H1 (cell line): ENCODE measurements around the gene NDUFA6. TPM values are rescaled to one million over a fixed set of nuclear protein-coding genes. Genes with fewer than 3 reads are reported as not detected.
"Not testable (repeated sequence)": the region's sequence is repeated elsewhere in the genome, so short reads cannot be mapped to it uniquely, and the experiment has no call there.

ENCODE experiments used
- CTCF ChIA-PET: fragments of 300-600 bp; sonication (Branson Sonifier 250); formaldehyde crosslinking; loops from one replicate; lab custom pipeline; 2021; ENCODE audit not compliant: partially characterized antibody; lab: Charles Lee
- POLR2A ChIA-PET: fragments of 300-600 bp; sonication (Branson Sonifier 250); formaldehyde crosslinking; loops from one replicate; lab custom pipeline; 2021; ENCODE audit warnings: inconsistent platforms; ENCODE audit not compliant: partially characterized antibody; lab: Charles Lee
- DNase-seq, 2 experiments: peaks; one replicate each; pipeline versions ENCODE4 v3.0.0 to v3.0.0-alpha.2; 2010 to 2022; ENCODE audit warnings: low spot score in 2 of 2, low read depth in 1 of 2, mixed read lengths in 1 of 2
- FAIRE-seq: peaks from 2 replicates; lab custom pipeline; 2011; peaks lifted over from hg19 to GRCh38; lab: Jason Lieb, UNC
- H2AFZ ChIP-seq: 2 replicates; pipeline ENCODE4 v1.8.1; 2012; ENCODE audit warnings: low read length, inconsistent platforms
- H2AK5ac ChIP-seq: 2 replicates; pipeline ENCODE4 v1.6.1; 2013; ENCODE audit warnings: low read depth, low read length
- H2BK120ac ChIP-seq: replicated peaks from 2 replicates; pipeline ENCODE3; 2013; ENCODE audit warnings: low read depth, low read length, inconsistent platforms
- H2BK12ac ChIP-seq: 2 replicates; pipeline ENCODE4 v1.6.1; 2013; ENCODE audit warnings: low read depth, low read length
- H2BK15ac ChIP-seq: 2 replicates; pipeline ENCODE4 v1.6.1; 2013; ENCODE audit warnings: low read length
- H2BK20ac ChIP-seq: 2 replicates; pipeline ENCODE4 v1.6.1; 2013; ENCODE audit warnings: low read length
- H2BK5ac ChIP-seq: 2 replicates; pipeline ENCODE4 v1.6.1; 2013; ENCODE audit warnings: low read depth, low read length
- H3K14ac ChIP-seq: 2 replicates; pipeline ENCODE4 v1.6.1; 2013; ENCODE audit warnings: inconsistent platforms; ENCODE audit not compliant: insufficient read length
- H3K18ac ChIP-seq: 2 replicates; pipeline ENCODE4 v1.6.1; 2013; ENCODE audit warnings: low read length; ENCODE audit errors: extremely low read depth
- H3K23ac ChIP-seq: 2 replicates; pipeline ENCODE4 v1.6.1; 2013; ENCODE audit warnings: inconsistent platforms; ENCODE audit not compliant: insufficient read length
- H3K23me2 ChIP-seq: 2 replicates; pipeline ENCODE4 v1.6.1; 2013; ENCODE audit warnings: low read depth, low read length
- H3K27ac ChIP-seq: 2 replicates; pipeline ENCODE4 v1.6.1; 2011; ENCODE audit warnings: low read depth, low read length, inconsistent platforms
- H3K27me3 ChIP-seq, 4 experiments: replicated peaks in 1 of 4; 1 replicate in 1 of 4; 2 replicates in 3 of 4; pipeline versions ENCODE4 v1.6.1 to v1.8.1; 2011 to 2013; ENCODE audit warnings: low read length in 3 of 4, mild to moderate bottlenecking in 3 of 4, inconsistent platforms in 2 of 4, mixed read lengths in 2 of 4, moderate library complexity in 1 of 4; ENCODE audit not compliant: control insufficient read depth in 3 of 4, insufficient read depth in 3 of 4; ENCODE audit errors: extremely low read depth in 1 of 4
- H3K36me3 ChIP-seq, 4 experiments: 2 replicates each; pipeline versions ENCODE4 v1.6.1 to v1.8.1; 2011 to 2013; ENCODE audit warnings: mild to moderate bottlenecking in 4 of 4, low read length in 3 of 4, moderate library complexity in 2 of 4, control low read depth in 1 of 4, inconsistent platforms in 1 of 4; ENCODE audit not compliant: insufficient read depth in 4 of 4, control insufficient read depth in 2 of 4
- H3K4ac ChIP-seq: replicated peaks from 2 replicates; pipeline ENCODE3; 2013; ENCODE audit warnings: low read length, low read depth, mixed read lengths, inconsistent platforms; ENCODE audit not compliant: insufficient read length
- H3K4me1 ChIP-seq, 4 experiments: replicated peaks in 1 of 4; 1 replicate in 1 of 4; 2 replicates in 3 of 4; pipeline versions ENCODE4 v1.6.1 to v1.8.1; 2011 to 2013; ENCODE audit warnings: low read length in 3 of 4, inconsistent platforms in 2 of 4, mixed read lengths in 1 of 4; ENCODE audit not compliant: insufficient read depth in 4 of 4, control insufficient read depth in 3 of 4
- H3K4me2 ChIP-seq, 2 experiments: 2 replicates each; pipeline versions ENCODE4 v1.6.1 to v1.8.1; 2011 to 2013; ENCODE audit warnings: low read depth in 2 of 2, low read length in 2 of 2, control low read depth in 1 of 2, inconsistent platforms in 1 of 2, mild to moderate bottlenecking in 1 of 2; ENCODE audit not compliant: insufficient read depth in 1 of 2
- H3K4me3 ChIP-seq, 4 experiments: fragments of 200-600, 300-600 bp in 1 of 4; sonication (generic), shearing (Covaris generic), sonication (Bioruptor Twin) in 1 of 4; 2 replicates each; pipeline versions ENCODE4 v1.5.1 to v1.8.1; 2011 to 2016; ENCODE audit warnings: low read length in 4 of 4, low read depth in 3 of 4, control low read depth in 2 of 4, inconsistent platforms in 2 of 4, mild to moderate bottlenecking in 2 of 4, mixed read lengths in 1 of 4, moderate library complexity in 1 of 4; ENCODE audit not compliant: insufficient read depth in 2 of 4; ENCODE audit errors: extremely low read depth in 1 of 4
- H3K56ac ChIP-seq: replicated peaks from 2 replicates; pipeline ENCODE3; 2013; ENCODE audit warnings: low read depth, mild to moderate bottlenecking, mixed read lengths, low read length, inconsistent platforms; ENCODE audit not compliant: insufficient read length
- H3K79me1 ChIP-seq: 2 replicates; pipeline ENCODE4 v1.6.1; 2013; ENCODE audit warnings: low read depth, low read length, control low read depth
- H3K79me2 ChIP-seq, 2 experiments: 2 replicates each; pipeline versions ENCODE4 v1.6.1 to v1.8.1; 2012 to 2013; ENCODE audit warnings: low read length in 2 of 2, mild to moderate bottlenecking in 2 of 2, inconsistent platforms in 1 of 2; ENCODE audit not compliant: insufficient read depth in 2 of 2, control insufficient read depth in 1 of 2
- H3K9ac ChIP-seq, 4 experiments: replicated peaks in 1 of 4; 1 replicate in 1 of 4; 2 replicates in 3 of 4; pipeline versions ENCODE4 v1.6.1 to v1.8.1; 2011 to 2013; ENCODE audit warnings: low read depth in 3 of 4, low read length in 3 of 4, control low read depth in 2 of 4, mild to moderate bottlenecking in 2 of 4, moderate library complexity in 2 of 4, inconsistent platforms in 1 of 4; ENCODE audit errors: extremely low read depth in 1 of 4
- H3K9me3 ChIP-seq, 2 experiments: 2 replicates each; pipeline versions ENCODE4 v1.6.1 to v1.8.1; 2012 to 2013; ENCODE audit warnings: mild to moderate bottlenecking in 2 of 2, moderate library complexity in 2 of 2, control low read depth in 1 of 2, inconsistent platforms in 1 of 2, low read depth in 1 of 2, low read length in 1 of 2, mixed read lengths in 1 of 2; ENCODE audit not compliant: insufficient read depth in 2 of 2
- H4K20me1 ChIP-seq, 2 experiments: replicated peaks in 1 of 2; 2 replicates each; pipeline versions ENCODE3 to v1.8.1; 2011 to 2013; ENCODE audit warnings: inconsistent platforms in 2 of 2, low read length in 2 of 2, mild to moderate bottlenecking in 1 of 2; ENCODE audit not compliant: insufficient read depth in 2 of 2, control insufficient read depth in 1 of 2
- H4K5ac ChIP-seq: 2 replicates; pipeline ENCODE4 v1.6.1; 2013; ENCODE audit warnings: low read length, low read depth, mixed read lengths, inconsistent platforms; ENCODE audit not compliant: insufficient read length
- H4K8ac ChIP-seq: 2 replicates; pipeline ENCODE4 v1.8.0; 2013; ENCODE audit warnings: mild to moderate bottlenecking, moderate library complexity, low read length, inconsistent platforms; ENCODE audit not compliant: insufficient read depth; ENCODE audit errors: extremely low read depth
- H4K91ac ChIP-seq: replicated peaks from 2 replicates; pipeline ENCODE3; 2013; ENCODE audit warnings: low read length, mixed read lengths, inconsistent platforms; ENCODE audit not compliant: insufficient read length
- WGBS, 2 experiments: shearing (Covaris generic) in 1 of 2; methylation state at CpG; one replicate each; pipeline versions ENCODE4 v1.1.6 to v1.1.7; 2013 to 2015; ENCODE audit warnings: low lambda C conversion rate in 2 of 2, mixed read lengths in 2 of 2, inconsistent platforms in 1 of 2, low coverage in 1 of 2, missing lambda C conversion rate in 1 of 2; ENCODE audit not compliant: insufficient replicate concordance in 2 of 2, insufficient coverage in 1 of 2, insufficient read length in 1 of 2; ENCODE audit errors: extremely low coverage in 1 of 2, missing lambda C conversion rate in 1 of 2; 5-methylcytosine and 5-hydroxymethylcytosine counted together
- polyA plus RNA-seq, 7 experiments: library from polyadenylated mRNA; depleted of rRNA in 3 of 7; stranded (reverse) in 5 of 7; unstranded in 2 of 7; fragments of >200 nt in 5 of 7; fragments of 200-250 nt in 2 of 7; gene quantifications; 1 replicate in 5 of 7; 2 replicates in 1 of 7; 4 replicates in 1 of 7; pipeline versions ENCODE4 v1.2.1 to v1.2.3, GENCODE V29; 2011 to 2013; ENCODE audit warnings: missing spikeins in 2 of 7, mixed read lengths in 2 of 7
- total RNA-seq: library from RNA; stranded (reverse); fragmentation: NEBNext Ultra II Directional; extraction: Animal tissue kit (Norgen Biotek cat#: 25700); gene quantifications from 2 replicates; pipeline ENCODE4 v1.2.1, GENCODE V29; 2021

The NDUFA6 gene
- total and polyA plus RNA-seq, 2 of the 8 experiments (the other 6 are each of a cell fraction or from before 2014, with no cell fraction given): 76.2 to 105 TPM

- H3K4me1 ChIP-seq, FAIRE-seq, H4K20me1 ChIP-seq, H3K23ac ChIP-seq, H4K5ac ChIP-seq, H3K79me2 ChIP-seq, H3K27ac ChIP-seq, H3K27me3 ChIP-seq, H3K56ac ChIP-seq, H2BK12ac ChIP-seq, H3K36me3 ChIP-seq, H3K23me2 ChIP-seq, H3K18ac ChIP-seq, H4K8ac ChIP-seq, H3K4me2 ChIP-seq, H3K9ac ChIP-seq, H2BK120ac ChIP-seq, H2BK15ac ChIP-seq, DNase-seq, H3K4me3 ChIP-seq, H3K79me1 ChIP-seq, H2BK5ac ChIP-seq, H2BK20ac ChIP-seq, H3K14ac ChIP-seq, H2AK5ac ChIP-seq, H3K9me3 ChIP-seq, H4K91ac ChIP-seq, H3K4ac ChIP-seq, H2AFZ ChIP-seq: not testable (repeated sequence)
- POLR2A ChIA-PET: interaction anchor here (1.6 to 1.8 kb wide), 2 partner anchors 10 to 13 kb away, joined by 4 read pairs; no protein-coding TSS in a partner anchor
- CTCF ChIA-PET: interaction anchor here (1.1 kb wide), 2 partner anchors 22 to 23 kb away, joined by 4 to 6 read pairs; no protein-coding TSS in a partner anchor
- WGBS, 2 experiments: 83% methylated on average over 7 of the region's 7 CpGs; no CpG with 5 or more reads in 1 of the 2 experiments
These were observed 48.9 kb upstream of the NDUFA6 start for GRCh38 chr22:42139508-42139907.
